Suprapubic skin (tissue), 4 donors: ENCODE data around the gene KRTAP4-11. TPM values are rescaled to one million over a fixed set of nuclear protein-coding genes. Genes with fewer than 3 reads are reported as not detected.
"Not testable (repeated sequence)": the region's sequence is repeated elsewhere in the genome, so short reads cannot be mapped to it uniquely, and the experiment has no call there.

Source experiments
- DNase-seq, 2 donors: peaks; one replicate each; pipeline ENCODE4 v3.0.0-alpha.2; 2019; ENCODE audit warnings: low spot score in 2 of 2
- H3K27ac ChIP-seq: fragments of 200-600 bp; sonication (generic); one replicate; pipeline ENCODE4 v1.5.1; 2019
- H3K27me3 ChIP-seq: fragments of 200-600 bp; sonication (generic); one replicate; pipeline ENCODE4 v1.5.1; 2019
- H3K36me3 ChIP-seq: fragments of 200-600 bp; sonication (generic); one replicate; pipeline ENCODE4 v1.5.1; 2019
- H3K4me1 ChIP-seq: fragments of 200-600 bp; sonication (generic); one replicate; pipeline ENCODE4 v1.5.1; 2019
- H3K4me3 ChIP-seq: fragments of 200-600 bp; sonication (generic); one replicate; pipeline ENCODE4 v1.5.1; 2019; ENCODE audit warnings: mild to moderate bottlenecking
- H3K9me3 ChIP-seq: fragments of 200-600 bp; sonication (generic); one replicate; pipeline ENCODE4 v1.5.1; 2019
- EP300 ChIP-seq: sonication (generic); formaldehyde crosslinking; IDR thresholded peaks from one replicate; pipeline ENCODE4 v1.6.1; 2017; ENCODE audit warnings: antibody characterized with exemption
- POLR2A ChIP-seq, 2 donors: fragments of 450-650 bp; IDR thresholded peaks; one replicate each; pipeline ENCODE4 v1.6.1; 2017; ENCODE audit warnings: antibody characterized with exemption in 2 of 2, mild to moderate bottlenecking in 2 of 2, moderate library complexity in 2 of 2
- POLR2AphosphoS5 ChIP-seq, 3 donors: sonication (generic); formaldehyde crosslinking; IDR thresholded peaks; one replicate each; pipeline ENCODE4 v1.6.1; 2017; ENCODE audit warnings: antibody characterized with exemption in 3 of 3
- WGBS: methylation state at CpG from one replicate; pipeline ENCODE4 v1.1.5; 2018; 5-methylcytosine and 5-hydroxymethylcytosine counted together
- total RNA-seq, 4 donors: library from RNA; depleted of rRNA; stranded (reverse); fragments of >200 nt; gene quantifications; one replicate each; pipeline ENCODE4 v1.1.0, GENCODE V29; 2016
- TF ChIP-seq, protein P1 (sequence below), 2 donors: fragments of 200-600 bp in 1 of 2; fragments of 450-650 bp in 1 of 2; sonication (generic) in 1 of 2; IDR thresholded peaks; one replicate each; pipeline ENCODE4 v1.5.1; 2016 to 2019; ENCODE audit warnings: antibody characterized with exemption in 2 of 2, mild to moderate bottlenecking in 1 of 2, moderate library complexity in 1 of 2

Gene KRTAP4-11
- total RNA-seq, 4 donors from 2014 or later: 4.3 to 23.4 (median 5.6) TPM; not detected in 1

DNA sequence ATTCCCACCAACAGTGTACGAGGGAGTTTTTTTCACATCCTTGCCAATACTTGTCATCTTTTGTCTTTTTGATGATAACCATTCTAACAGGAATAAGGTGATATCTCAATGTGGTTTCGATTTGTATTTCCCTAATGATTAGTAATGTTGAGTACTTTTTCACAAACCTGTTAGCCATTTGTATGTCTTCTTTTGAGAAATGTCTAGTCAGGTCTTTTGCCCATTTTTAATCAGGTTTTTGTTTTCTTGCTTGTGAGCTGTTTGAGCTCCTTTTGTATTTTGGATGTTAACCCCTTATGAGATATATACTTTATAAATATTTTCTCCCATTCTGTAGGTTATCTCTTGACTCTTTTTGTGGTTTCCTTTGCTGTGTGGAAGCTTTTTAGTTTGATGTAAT lies 33.4 kb upstream of the KRTAP4-11 start:
- Histone ChIP-seq H3K36me3 (no peaks in the 10 kb centered on the region), H3K9me3 (no peaks in the 10 kb centered on the region), H3K4me1 (no peaks in the 10 kb centered on the region), H3K27me3 (no peaks in the 10 kb centered on the region), H3K27ac (no peak overlapping the region), H3K4me3 (no peak overlapping the region)
- no peak for DNase-seq
- 72% methylated on average over 2 of the region's 2 CpGs for WGBS
- TF ChIP-seq POLR2A (IDR thresholded peaks at IDR 0.05): no peak

DNA sequence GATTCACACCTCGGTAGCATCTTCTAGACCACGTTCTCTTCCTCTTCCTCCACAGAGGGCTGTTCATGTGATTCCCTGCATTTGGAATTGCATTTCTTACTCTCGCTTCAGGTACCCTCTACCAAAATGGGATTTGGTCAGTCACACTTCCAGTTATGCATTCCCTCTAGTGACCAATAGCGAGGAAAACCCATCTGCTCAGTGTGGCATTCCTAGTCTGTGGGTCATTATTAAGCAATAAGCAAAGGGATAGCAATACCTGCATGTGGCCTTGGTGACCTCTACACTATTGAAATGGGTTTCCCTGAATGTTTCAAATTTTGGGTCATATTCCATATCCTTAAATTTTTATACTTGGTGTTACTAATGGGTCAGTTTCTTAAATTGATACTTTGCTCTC lies 31.9 kb upstream of the KRTAP4-11 start:
- Histone ChIP-seq H3K9me3 (no peaks in the 10 kb centered on the region), H3K27me3 (no peaks in the 10 kb centered on the region), H3K27ac (no peak overlapping the region), H3K36me3 (no peaks in the 10 kb centered on the region), H3K4me3 (no peak overlapping the region), H3K4me1 (no peaks in the 10 kb centered on the region)
- DNase-seq: no peak
- TF ChIP-seq EP300: no peak
- TF ChIP-seq POLR2A (IDR thresholded peaks at IDR 0.05): no peak
- no peak for TF ChIP-seq POLR2AphosphoS5 (IDR thresholded peaks at IDR 0.05)
- TF ChIP-seq, protein P1, sequence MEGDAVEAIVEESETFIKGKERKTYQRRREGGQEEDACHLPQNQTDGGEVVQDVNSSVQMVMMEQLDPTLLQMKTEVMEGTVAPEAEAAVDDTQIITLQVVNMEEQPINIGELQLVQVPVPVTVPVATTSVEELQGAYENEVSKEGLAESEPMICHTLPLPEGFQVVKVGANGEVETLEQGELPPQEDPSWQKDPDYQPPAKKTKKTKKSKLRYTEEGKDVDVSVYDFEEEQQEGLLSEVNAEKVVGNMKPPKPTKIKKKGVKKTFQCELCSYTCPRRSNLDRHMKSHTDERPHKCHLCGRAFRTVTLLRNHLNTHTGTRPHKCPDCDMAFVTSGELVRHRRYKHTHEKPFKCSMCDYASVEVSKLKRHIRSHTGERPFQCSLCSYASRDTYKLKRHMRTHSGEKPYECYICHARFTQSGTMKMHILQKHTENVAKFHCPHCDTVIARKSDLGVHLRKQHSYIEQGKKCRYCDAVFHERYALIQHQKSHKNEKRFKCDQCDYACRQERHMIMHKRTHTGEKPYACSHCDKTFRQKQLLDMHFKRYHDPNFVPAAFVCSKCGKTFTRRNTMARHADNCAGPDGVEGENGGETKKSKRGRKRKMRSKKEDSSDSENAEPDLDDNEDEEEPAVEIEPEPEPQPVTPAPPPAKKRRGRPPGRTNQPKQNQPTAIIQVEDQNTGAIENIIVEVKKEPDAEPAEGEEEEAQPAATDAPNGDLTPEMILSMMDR (IDR thresholded peaks at IDR 0.05): no peak
- 83% methylated on average over 4 of the region's 4 CpGs for WGBS

DNA sequence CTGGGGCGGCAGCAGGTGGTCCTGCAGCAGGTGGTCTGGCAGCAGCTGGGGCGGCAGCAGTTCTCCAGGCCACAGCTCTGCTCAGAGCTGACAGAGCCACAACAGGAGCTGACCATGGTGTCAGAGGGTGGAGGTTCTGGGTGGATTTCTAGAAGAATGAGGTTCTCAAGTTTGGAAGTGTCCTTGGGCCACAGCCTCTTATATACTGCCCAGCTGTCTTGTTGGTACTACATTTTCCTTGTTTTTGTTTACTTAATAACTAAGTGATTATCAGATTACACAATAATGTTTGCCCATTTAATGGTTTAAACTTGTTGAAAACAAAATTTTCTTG lies 31.4 kb upstream of the KRTAP4-11 start, which contains the start of gene KRTAP4-5:
Gene KRTAP4-5 (minus strand): TSS at position 174 of the 334 bp plus-strand sequence. CDS start 58 bp downstream, at position 116.
- no peaks in the 10 kb centered on the region for H3K4me1 ChIP-seq
- WGBS: 48% methylated on average over 2 of the region's 2 CpGs
- TF ChIP-seq EP300 (no peak), POLR2A (IDR thresholded peaks at IDR 0.05) (no peak), POLR2AphosphoS5 (IDR thresholded peaks at IDR 0.05) (no peak)
- TF ChIP-seq, protein P1 (IDR thresholded peaks at IDR 0.05): no peak

DNA sequence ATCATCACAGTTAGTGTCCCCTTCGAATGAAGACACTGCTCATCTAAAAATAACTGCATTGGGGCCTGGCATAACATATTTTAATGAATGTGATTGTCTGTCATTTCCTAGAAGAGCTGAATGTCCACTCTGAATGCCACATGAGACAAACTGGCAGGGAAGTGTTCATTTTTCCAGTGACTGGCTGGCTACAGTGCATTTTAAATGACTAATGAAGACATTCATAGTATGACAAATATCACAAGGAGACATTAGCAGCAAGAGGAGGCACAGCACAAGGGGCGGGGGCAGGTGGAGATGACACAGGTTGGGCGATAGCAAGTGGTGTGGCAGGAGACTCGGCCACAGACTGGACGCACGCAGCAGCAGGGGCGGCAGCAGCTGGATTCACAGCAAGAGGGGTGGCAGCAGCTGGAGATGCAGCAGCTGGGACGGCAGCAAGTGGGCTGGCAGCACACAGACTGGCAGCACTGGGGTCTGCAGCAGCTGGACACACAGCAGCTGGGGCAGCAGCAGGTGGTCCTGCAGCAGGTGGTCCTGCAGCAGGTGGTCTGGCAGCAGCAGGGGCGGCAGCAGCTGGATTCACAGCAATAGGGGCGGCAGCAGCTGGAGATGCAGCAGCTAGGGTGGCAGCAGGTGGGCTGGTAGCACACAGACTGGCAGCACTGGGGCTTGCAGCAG lies 30.9 kb upstream of the KRTAP4-11 start:
- WGBS: 86% methylated on average over 10 of the region's 10 CpGs
- DNase-seq: not testable (repeated sequence)

More for the DNA sequence above, 31.4 kb upstream of the KRTAP4-11 start, which contains the start of gene KRTAP4-5:
- H3K36me3 ChIP-seq: no peaks in the 10 kb centered on the region
- no peak within 1 kb of the TSS for H3K4me3 ChIP-seq
- H3K27me3 ChIP-seq: no peaks in the 10 kb centered on the region
- H3K27ac ChIP-seq: no peak within 1 kb of the TSS
- no peak for DNase-seq
- H3K9me3 ChIP-seq: no peaks in the 10 kb centered on the region

DNA sequence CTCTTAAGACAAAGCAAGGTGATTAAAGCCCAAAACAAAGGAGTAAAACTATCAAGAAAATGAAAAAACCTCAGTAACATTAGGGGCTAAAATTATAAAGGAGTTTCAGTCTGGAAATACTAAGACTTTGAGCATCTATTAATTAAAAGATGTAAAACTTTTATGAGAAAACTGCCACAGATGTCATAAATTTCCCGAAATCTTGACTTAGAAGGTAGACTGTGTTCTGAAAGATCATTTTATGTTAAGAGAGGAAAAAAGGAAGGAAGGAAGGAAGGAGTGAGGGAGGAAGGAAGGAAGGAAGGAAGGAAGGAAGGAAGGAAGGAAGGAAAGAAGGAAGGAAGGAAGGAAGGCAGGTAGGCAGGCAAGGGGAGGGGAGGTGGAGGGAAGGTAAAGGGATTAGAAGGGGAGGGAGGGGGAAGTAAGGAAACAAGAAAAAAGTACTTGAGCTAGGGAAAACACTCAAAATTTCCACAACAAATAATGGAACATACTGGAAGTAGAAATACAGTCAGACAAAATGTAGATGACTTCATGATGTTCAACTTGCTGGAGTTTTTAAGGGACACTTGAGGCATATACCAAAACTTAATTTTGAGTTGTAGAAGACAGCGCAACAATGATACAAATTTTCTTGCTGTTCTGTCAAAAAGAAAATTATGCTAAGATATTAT lies 29.5 kb upstream of the KRTAP4-11 start:
- peaks cover 9% of the 10 kb centered on the region for H3K9me3 ChIP-seq
- no peaks in the 10 kb centered on the region for H3K27me3 ChIP-seq
- H3K36me3 ChIP-seq: no peaks in the 10 kb centered on the region
- no peak for DNase-seq
- WGBS: 71% methylated on average over 2 of the region's 2 CpGs
- no peak overlapping the region for H3K27ac ChIP-seq
- no peak for TF ChIP-seq POLR2AphosphoS5 (IDR thresholded peaks at IDR 0.05)
- no peak for TF ChIP-seq EP300
- TF ChIP-seq, protein P1 (IDR thresholded peaks at IDR 0.05): no peak
- no peak for TF ChIP-seq POLR2A (IDR thresholded peaks at IDR 0.05)
- H3K4me3 ChIP-seq: no peak overlapping the region
- H3K4me1 ChIP-seq: no peaks in the 10 kb centered on the region

More for the DNA sequence above, 30.9 kb upstream of the KRTAP4-11 start:
- not testable (repeated sequence) for H3K27ac ChIP-seq, H3K27me3 ChIP-seq, H3K4me1 ChIP-seq, H3K9me3 ChIP-seq, H3K4me3 ChIP-seq, H3K36me3 ChIP-seq

DNA sequence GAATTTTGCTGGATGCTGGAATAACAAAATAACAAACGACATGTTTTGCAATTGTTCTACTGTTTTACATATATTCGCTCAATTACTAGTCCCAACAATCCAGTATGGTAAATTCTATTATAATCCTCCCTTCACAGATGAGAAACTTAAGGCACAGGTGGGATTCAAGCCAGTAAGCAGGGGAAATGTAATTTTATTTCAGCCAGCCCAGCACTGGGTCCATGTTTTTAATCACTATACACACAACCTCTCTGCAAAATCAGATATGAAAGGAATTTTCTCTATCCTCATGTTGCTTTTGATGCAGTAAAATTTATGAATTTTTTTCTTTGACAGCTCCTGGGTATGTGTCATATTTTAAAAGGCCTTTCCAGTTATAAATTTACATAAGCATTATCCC lies 27.1 kb upstream of the KRTAP4-11 start:
- TF ChIP-seq, protein P1 (IDR thresholded peaks at IDR 0.05): no peak
- no peak for TF ChIP-seq EP300
- TF ChIP-seq POLR2A (IDR thresholded peaks at IDR 0.05): no peak
- no peak for TF ChIP-seq POLR2AphosphoS5 (IDR thresholded peaks at IDR 0.05)
- no peak overlapping the region for H3K27ac ChIP-seq
- H3K4me1 ChIP-seq: no peaks in the 10 kb centered on the region
- 84% methylated on average over 2 of the region's 2 CpGs for WGBS
- no peak for DNase-seq
- H3K9me3 ChIP-seq: peaks cover 9% of the 10 kb centered on the region
- no peaks in the 10 kb centered on the region for H3K36me3 ChIP-seq
- no peak overlapping the region for H3K4me3 ChIP-seq
- H3K27me3 ChIP-seq: peaks cover under 1% of the 10 kb centered on the region
